Thoracic aorta (tissue), 2 donors: ENCODE data around the gene PFKFB3. TPM values are rescaled to one million over a fixed set of nuclear protein-coding genes. Genes with fewer than 3 reads are reported as not detected.
"Not testable (repeated sequence)": the region's sequence is repeated elsewhere in the genome, so short reads cannot be mapped to it uniquely, and the experiment has no call there.

Source experiments
- ATAC-seq: fragments of 150-250 bp; one replicate; pipeline ENCODE4 v1.8.0; 2017; ENCODE audit warnings: low read depth; ENCODE audit not compliant: insufficient number of reproducible peaks, low FRiP score
- DNase-seq: peaks from one replicate; pipeline ENCODE4 v3.0.0-alpha.2; 2020; ENCODE audit warnings: low spot score
- H3K27ac ChIP-seq, 2 donors: fragments of 200-600 bp; sonication (generic); 1 replicate in 1 of 2; 2 replicates in 1 of 2; pipeline ENCODE4 v1.5.1; 2016; ENCODE audit warnings: mild to moderate bottlenecking in 2 of 2, moderate library complexity in 2 of 2
- H3K27me3 ChIP-seq: fragments of 200-600 bp; sonication (generic); replicated peaks from 2 replicates; pipeline ENCODE4 v1.6.0; 2016; ENCODE audit warnings: mild to moderate bottlenecking; ENCODE audit not compliant: insufficient read depth
- H3K36me3 ChIP-seq: fragments of 200-600 bp; sonication (generic); one replicate; pipeline ENCODE4 v1.5.1; 2016
- H3K4me1 ChIP-seq, 2 donors: fragments of 200-600 bp; sonication (generic); 1 replicate in 1 of 2; 2 replicates in 1 of 2; pipeline versions ENCODE4 v1.5.1 to v1.6.0; 2016; ENCODE audit warnings: low read depth in 2 of 2, mild to moderate bottlenecking in 1 of 2; ENCODE audit not compliant: control insufficient read depth in 1 of 2
- H3K4me3 ChIP-seq: fragments of 200-600 bp; sonication (generic); 2 replicates; pipeline ENCODE4 v1.5.1; 2016; ENCODE audit warnings: mild to moderate bottlenecking
- H3K9me3 ChIP-seq: fragments of 200-600 bp; sonication (generic); 2 replicates; pipeline ENCODE4 v1.5.1; 2016
- CTCF ChIP-seq: fragments of 200-600 bp; sonication (generic); IDR thresholded peaks from one replicate; pipeline ENCODE4 v1.5.1; 2019; ENCODE audit warnings: antibody characterized with exemption
- total RNA-seq, 2 donors: library from RNA; depleted of rRNA; stranded (reverse); fragments of >200 nt; gene quantifications; one replicate each; pipeline versions ENCODE4 v1.1.0 to v1.2.3, GENCODE V29; 2016

Gene PFKFB3
- total RNA-seq, 2 donors from 2014 or later: 151 to 311 TPM

- Histone ChIP-seq H3K27me3 (no peaks in the 10 kb centered on the region), H3K36me3 (no peaks in the 10 kb centered on the region), H3K27ac (peak overlapping the region; percentile 92), H3K9me3 (no peaks in the 10 kb centered on the region), H3K4me3 (no peak overlapping the region), H3K4me1 (peaks cover 65 to 84% of the 10 kb centered on the region in 2 donors)
- DNase-seq (no peak), ATAC-seq (no peak)
- TF ChIP-seq CTCF: no peak
Observed at GRCh38 chr10:6194311-6194710, 8.4 kb upstream of the PFKFB3 start.

- peak overlapping the region; percentile 32 for H3K4me3 ChIP-seq
Observed at GRCh38 chr10:6195376-6195775, 7.4 kb upstream of the PFKFB3 start.

GRCh38 chr10:6195846-6196245, 6.9 kb upstream of the PFKFB3 start:
- ATAC-seq: peak; percentile 44
- Histone ChIP-seq H3K27ac (peak overlapping the region; percentile 92), H3K4me3 (peak overlapping the region; percentile 32), H3K9me3 (no peaks in the 10 kb centered on the region), H3K4me1 (peaks cover 69 to 92% of the 10 kb centered on the region in 2 donors), H3K36me3 (no peaks in the 10 kb centered on the region), H3K27me3 (no peaks in the 10 kb centered on the region)
- TF ChIP-seq CTCF: no peak
- DNase-seq: no peak

More at GRCh38 chr10:6195376-6195775, 7.4 kb upstream of the PFKFB3 start:
- ATAC-seq (peak; percentile 30), DNase-seq (peak; percentile 79)
- Histone ChIP-seq H3K27me3 (no peaks in the 10 kb centered on the region), H3K4me1 (peaks cover 69 to 93% of the 10 kb centered on the region in 2 donors), H3K27ac (peak overlapping the region; percentile 92), H3K9me3 (no peaks in the 10 kb centered on the region), H3K36me3 (no peaks in the 10 kb centered on the region)
- TF ChIP-seq CTCF: no peak

- not testable (repeated sequence) for DNase-seq, H3K36me3 ChIP-seq, H3K9me3 ChIP-seq, ATAC-seq, H3K27me3 ChIP-seq
- Histone ChIP-seq H3K4me1 (peaks cover 63 to 85% of the 10 kb centered on the region in 2 donors), H3K4me3 (peak overlapping the region; percentile 32), H3K27ac (peak overlapping the region; percentile 92)
Observed at GRCh38 chr10:6196524-6196923, 6.2 kb upstream of the PFKFB3 start.

GRCh38 chr10:6197321-6197720, 5.4 kb upstream of the PFKFB3 start:
- Histone ChIP-seq H3K4me1 (peaks cover 65 to 84% of the 10 kb centered on the region in 2 donors), H3K27ac (peak overlapping the region; percentile 92)

More at GRCh38 chr10:6197321-6197720, 5.4 kb upstream of the PFKFB3 start:
- Histone ChIP-seq H3K9me3 (no peaks in the 10 kb centered on the region), H3K36me3 (no peaks in the 10 kb centered on the region), H3K27me3 (no peaks in the 10 kb centered on the region), H3K4me3 (no peak overlapping the region)
- DNase-seq (no peak), ATAC-seq (no peak)
- TF ChIP-seq CTCF: no peak
